Measurements from ENCODE around the gene PTK7.

GRCh38 chr6:43034190-43034525 lies 42.0 kb upstream of the PTK7 start:
- TF ChIP-seq CTCF (IDR thresholded peaks at IDR 0.05) (no peak), EP300 (IDR thresholded peaks at IDR 0.05) (no peak)
